Measurements from ENCODE around the gene TNFRSF13B. TPM values are rescaled to one million over a fixed set of nuclear protein-coding genes. Genes with fewer than 3 reads are reported as not detected.

The TNFRSF13B gene
- total and polyA plus RNA-seq, 10 of the 15 experiments (the other 5 are each of a cell fraction or from before 2014, with no cell fraction given) = 15.5 to 231 (median 119) TPM

DNA sequence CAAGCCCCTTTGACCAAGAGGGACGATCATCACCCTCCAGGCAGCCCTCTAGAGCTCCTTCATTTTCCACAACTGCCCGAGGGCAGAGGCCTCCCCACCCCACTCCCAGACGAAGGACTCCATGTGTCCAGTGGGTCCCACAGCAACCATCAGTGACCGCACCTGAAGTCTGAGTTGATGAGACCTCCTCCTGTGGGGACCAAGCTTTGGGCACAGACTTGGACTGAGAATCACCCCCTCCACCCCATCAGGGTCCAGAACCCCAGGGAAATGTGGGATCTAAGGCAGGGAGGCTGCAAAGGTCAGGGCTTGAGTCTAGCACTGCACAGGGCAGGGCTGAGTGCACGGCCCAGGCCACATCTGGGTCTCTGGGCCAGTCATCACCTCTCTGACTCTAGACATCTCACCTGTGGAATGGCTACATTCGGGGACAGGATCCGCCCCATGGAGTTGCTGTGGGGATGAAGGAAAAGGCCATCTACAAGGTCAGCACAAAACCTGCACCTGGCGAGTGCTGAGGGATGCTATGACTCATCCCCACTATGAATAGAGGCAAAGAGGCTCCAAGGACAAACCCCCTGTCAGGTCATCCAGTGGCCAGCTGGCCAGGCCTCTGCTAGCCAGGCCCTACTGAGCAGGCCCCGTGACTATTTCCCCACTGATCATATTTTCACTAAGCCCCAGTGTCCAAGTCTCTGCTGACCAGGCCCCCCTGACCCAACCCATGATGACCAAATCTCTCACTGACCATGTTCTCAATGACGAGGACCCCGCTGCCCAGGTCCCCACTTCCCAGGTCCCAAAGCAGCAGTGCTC, 38.4 kb downstream of the TNFRSF13B start:
- Histone ChIP-seq H3K27me3 (replicated peaks in 1 of 2; ENCODE audit: control insufficient read depth in 2 of 2, insufficient read depth in 2 of 2, low read length in 1 of 2) (no peaks in the 10 kb centered on the region), H3K4me2 (ENCODE audit: control insufficient read depth, insufficient read depth) (no peak overlapping the region), H3K79me2 (ENCODE audit: control insufficient read depth, insufficient read depth, low read length) (no peaks in the 10 kb centered on the region), H3K36me3 (ENCODE audit: control insufficient read depth in 2 of 2, insufficient read depth in 2 of 2, low read length in 1 of 2) (peaks cover 17 to 19% of the 10 kb centered on the region in 2 experiments), H3K9me3 (replicated peaks; ENCODE audit: control insufficient read depth, insufficient read depth, low read length) (no peaks in the 10 kb centered on the region), H3K9ac (ENCODE audit: control insufficient read depth, insufficient read depth, low read length) (no peak overlapping the region), H3K4me1 (ENCODE audit: control insufficient read depth, insufficient read depth, low read length) (no peaks in the 10 kb centered on the region), H4K20me1 (ENCODE audit: control insufficient read depth, insufficient read depth) (no peaks in the 10 kb centered on the region), H3K27ac (ENCODE audit: control insufficient read depth, insufficient read depth) (no peak overlapping the region), H2AFZ (ENCODE audit: control insufficient read depth, low read depth, low read length) (no peak overlapping the region), H3K4me3 (no peak overlapping the region)
- no peak for FAIRE-seq
- RAD21 ChIA-PET (ENCODE audit: unreplicated experiment) = no interaction called here
- WGBS (ENCODE audit: insufficient coverage, insufficient replicate concordance, low lambda C conversion rate, missing lambda C conversion rate) = 57% methylated on average over 11 of the region's 11 CpGs
- intact Hi-C loops (cut with micrococcal nuclease; ENCODE audit: unreplicated experiment) (no loop called here), in situ Hi-C loops (cut with MboI) (no loop called here)
- SMC1A ChIA-PET (ENCODE audit: uncharacterized antibody, unreplicated experiment) = no interaction called here
- POLR2A ChIA-PET = no interaction called here
- no peak for ATAC-seq
- CTCF ChIA-PET = no interaction called here
- no peak for DNase-seq (ENCODE audit: low read depth, low spot score)
- BruUV-seq (replicated peaks) = no TSS peak
- TF ChIP-seq LARP7 (IDR thresholded peaks at IDR 0.05) (no peak), ATF7 (IDR thresholded peaks at IDR 0.05; ENCODE audit: low read depth) (no peak), SIN3A (IDR thresholded peaks at IDR 0.05; ENCODE audit: low read depth, low read length) (no peak), CHD1 (IDR thresholded peaks at IDR 0.05; ENCODE audit: low read depth, low read length) (no peak), SMAD5 (IDR thresholded peaks at IDR 0.05; ENCODE audit: low read depth) (no peak), SMARCA5 (IDR thresholded peaks at IDR 0.05) (no peak), SREBF1 (IDR thresholded peaks at IDR 0.05; ENCODE audit: low read length) (no peak), NFYA (IDR thresholded peaks at IDR 0.05; ENCODE audit: borderline replicate concordance, low read depth, low read length) (no peak), MTA2 (IDR thresholded peaks at IDR 0.05; ENCODE audit: low read depth) (no peak), HCFC1 (IDR thresholded peaks at IDR 0.05; ENCODE audit: low read length) (no peak), RFX5 (IDR thresholded peaks at IDR 0.05; ENCODE audit: low read depth, low read length) (no peak), TAF1 (IDR thresholded peaks at IDR 0.05; ENCODE audit: borderline replicate concordance, low read depth, low read length) (no peak)
- TF ChIP-seq, protein P1, sequence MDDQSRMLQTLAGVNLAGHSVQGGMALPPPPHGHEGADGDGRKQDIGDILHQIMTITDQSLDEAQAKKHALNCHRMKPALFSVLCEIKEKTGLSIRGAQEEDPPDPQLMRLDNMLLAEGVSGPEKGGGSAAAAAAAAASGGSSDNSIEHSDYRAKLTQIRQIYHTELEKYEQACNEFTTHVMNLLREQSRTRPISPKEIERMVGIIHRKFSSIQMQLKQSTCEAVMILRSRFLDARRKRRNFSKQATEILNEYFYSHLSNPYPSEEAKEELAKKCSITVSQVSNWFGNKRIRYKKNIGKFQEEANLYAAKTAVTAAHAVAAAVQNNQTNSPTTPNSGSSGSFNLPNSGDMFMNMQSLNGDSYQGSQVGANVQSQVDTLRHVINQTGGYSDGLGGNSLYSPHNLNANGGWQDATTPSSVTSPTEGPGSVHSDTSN (IDR thresholded peaks at IDR 0.05; ENCODE audit: insufficient replicate concordance, low read depth, low read length) = no peak
- TF ChIP-seq, protein P2, sequence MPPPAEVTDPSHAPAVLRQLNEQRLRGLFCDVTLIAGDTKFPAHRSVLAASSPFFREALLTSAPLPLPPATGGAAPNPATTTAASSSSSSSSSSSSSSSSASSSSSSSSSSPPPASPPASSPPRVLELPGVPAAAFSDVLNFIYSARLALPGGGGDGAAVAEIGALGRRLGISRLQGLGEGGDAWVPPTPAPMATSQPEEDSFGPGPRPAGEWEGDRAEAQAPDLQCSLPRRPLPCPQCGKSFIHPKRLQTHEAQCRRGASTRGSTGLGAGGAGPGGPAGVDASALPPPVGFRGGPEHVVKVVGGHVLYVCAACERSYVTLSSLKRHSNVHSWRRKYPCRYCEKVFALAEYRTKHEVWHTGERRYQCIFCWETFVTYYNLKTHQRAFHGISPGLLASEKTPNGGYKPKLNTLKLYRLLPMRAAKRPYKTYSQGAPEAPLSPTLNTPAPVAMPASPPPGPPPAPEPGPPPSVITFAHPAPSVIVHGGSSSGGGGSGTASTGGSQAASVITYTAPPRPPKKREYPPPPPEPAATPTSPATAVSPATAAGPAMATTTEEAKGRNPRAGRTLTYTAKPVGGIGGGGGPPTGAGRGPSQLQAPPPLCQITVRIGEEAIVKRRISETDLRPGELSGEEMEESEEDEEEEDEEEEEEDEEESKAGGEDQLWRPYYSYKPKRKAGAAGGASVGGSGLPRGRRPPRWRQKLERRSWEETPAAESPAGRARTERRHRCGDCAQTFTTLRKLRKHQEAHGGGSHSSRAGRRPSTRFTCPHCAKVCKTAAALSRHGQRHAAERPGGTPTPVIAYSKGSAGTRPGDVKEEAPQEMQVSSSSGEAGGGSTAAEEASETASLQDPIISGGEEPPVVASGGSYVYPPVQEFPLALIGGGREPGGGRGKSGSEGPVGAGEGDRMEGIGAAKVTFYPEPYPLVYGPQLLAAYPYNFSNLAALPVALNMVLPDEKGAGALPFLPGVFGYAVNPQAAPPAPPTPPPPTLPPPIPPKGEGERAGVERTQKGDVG (CRISPR knock-in tag; IDR thresholded peaks at IDR 0.05) = no peak
- TF ChIP-seq, protein P3, sequence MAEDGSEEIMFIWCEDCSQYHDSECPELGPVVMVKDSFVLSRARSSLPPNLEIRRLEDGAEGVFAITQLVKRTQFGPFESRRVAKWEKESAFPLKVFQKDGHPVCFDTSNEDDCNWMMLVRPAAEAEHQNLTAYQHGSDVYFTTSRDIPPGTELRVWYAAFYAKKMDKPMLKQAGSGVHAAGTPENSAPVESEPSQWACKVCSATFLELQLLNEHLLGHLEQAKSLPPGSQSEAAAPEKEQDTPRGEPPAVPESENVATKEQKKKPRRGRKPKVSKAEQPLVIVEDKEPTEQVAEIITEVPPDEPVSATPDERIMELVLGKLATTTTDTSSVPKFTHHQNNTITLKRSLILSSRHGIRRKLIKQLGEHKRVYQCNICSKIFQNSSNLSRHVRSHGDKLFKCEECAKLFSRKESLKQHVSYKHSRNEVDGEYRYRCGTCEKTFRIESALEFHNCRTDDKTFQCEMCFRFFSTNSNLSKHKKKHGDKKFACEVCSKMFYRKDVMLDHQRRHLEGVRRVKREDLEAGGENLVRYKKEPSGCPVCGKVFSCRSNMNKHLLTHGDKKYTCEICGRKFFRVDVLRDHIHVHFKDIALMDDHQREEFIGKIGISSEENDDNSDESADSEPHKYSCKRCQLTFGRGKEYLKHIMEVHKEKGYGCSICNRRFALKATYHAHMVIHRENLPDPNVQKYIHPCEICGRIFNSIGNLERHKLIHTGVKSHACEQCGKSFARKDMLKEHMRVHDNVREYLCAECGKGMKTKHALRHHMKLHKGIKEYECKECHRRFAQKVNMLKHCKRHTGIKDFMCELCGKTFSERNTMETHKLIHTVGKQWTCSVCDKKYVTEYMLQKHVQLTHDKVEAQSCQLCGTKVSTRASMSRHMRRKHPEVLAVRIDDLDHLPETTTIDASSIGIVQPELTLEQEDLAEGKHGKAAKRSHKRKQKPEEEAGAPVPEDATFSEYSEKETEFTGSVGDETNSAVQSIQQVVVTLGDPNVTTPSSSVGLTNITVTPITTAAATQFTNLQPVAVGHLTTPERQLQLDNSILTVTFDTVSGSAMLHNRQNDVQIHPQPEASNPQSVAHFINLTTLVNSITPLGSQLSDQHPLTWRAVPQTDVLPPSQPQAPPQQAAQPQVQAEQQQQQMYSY (CRISPR knock-in tag; IDR thresholded peaks at IDR 0.05) = no peak
- TF ChIP-seq, protein P4, sequence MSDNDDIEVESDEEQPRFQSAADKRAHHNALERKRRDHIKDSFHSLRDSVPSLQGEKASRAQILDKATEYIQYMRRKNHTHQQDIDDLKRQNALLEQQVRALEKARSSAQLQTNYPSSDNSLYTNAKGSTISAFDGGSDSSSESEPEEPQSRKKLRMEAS (IDR thresholded peaks at IDR 0.05; ENCODE audit: low read depth, low read length) = no peak
